GDM1 (cell line): ENCODE measurements around the gene FAM171A2.
"Not testable (repeated sequence)": the region's sequence is repeated elsewhere in the genome, so short reads cannot be mapped to it uniquely, and the experiment has no call there.

Source experiments
- DNase-seq: peaks from one replicate; lab custom pipeline; 2025; lab: John Stamatoyannopoulos, UW

FAM171A2 gene

DNA sequence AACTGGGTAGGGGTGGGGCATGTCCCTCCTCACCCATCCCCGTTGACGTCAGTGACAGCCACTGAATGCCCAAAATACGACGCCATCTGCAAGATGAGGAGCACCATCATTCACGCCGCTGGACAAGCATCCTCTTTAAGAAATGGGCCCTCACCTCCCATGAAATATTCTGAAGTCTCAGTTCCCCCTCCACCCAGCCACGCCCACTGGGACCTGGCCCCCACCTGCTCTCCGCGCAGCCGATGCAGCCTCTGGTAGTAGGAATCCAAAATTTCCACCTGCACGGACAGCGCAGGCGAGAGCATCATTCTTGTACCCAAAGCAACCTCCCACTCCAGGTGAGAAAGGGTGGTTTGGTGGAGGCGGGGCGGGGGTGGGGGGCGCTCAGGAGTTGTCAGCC lies 20.2 kb upstream of the FAM171A2 start:
- no peak for DNase-seq

GRCh38 chr17:44383363-44383762 lies 19.7 kb upstream of the FAM171A2 start:
- DNase-seq = no peak

- no peak for DNase-seq
Measured at GRCh38 chr17:44382917-44383316, 19.3 kb upstream of the FAM171A2 start.

GRCh38 chr17:44381810-44382305 lies 18.2 kb upstream of the FAM171A2 start:
- DNase-seq = no peak

GRCh38 chr17:44380767-44381166 lies 17.1 kb upstream of the FAM171A2 start:
- DNase-seq = no peak

GRCh38 chr17:44379887-44380286 lies 16.2 kb upstream of the FAM171A2 start:
- no peak for DNase-seq

DNA sequence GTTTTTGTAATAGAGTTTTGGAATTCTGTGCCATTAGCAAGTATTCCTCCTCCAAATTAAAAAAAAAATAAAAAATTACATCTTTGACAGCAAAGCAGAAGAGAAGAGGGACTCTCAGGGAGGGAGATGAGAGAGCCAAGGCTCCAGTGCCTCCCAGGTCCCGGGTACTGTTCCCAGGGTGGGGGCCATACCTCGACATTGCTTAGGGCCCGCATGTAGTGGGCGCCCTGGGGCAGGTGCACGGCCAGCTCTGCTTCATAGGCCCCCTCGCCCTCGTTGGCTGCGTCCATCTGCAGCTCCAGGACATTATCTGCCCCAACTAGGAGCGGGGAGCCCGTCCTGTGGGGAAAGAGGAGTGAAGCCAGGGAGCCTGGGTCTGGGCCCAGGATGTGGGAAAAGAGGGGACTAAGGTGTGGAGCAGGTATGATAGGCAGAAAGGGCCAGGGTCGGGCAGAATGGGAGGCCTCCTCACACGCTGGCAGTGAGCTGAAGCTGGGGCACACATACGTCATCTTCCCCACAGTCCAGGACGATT lies 14.6 kb upstream of the FAM171A2 start:
- DNase-seq = no peak

DNA sequence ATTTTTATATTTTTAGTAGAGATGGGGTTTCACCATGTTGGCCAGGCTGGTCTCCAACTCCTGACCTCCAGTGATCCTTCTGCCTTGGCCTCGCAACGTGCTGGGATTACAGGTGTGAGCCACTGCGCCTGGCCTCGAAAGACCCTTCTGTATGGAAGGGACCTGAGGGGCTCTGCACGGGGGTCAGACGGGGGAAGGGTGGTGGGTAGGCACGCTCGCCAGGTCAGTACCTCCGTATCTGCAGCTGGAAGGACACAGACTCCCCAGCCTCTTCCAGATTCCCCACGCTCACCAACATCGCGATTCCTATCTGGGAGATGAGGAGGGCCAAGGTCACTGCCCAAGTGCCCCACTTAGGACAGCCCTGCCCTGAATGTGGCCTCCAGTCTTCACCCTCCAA lies 13.1 kb upstream of the FAM171A2 start:
- no peak for DNase-seq

- no peak for DNase-seq
Measured at GRCh38 chr17:44376124-44376523, 12.5 kb upstream of the FAM171A2 start.

DNA sequence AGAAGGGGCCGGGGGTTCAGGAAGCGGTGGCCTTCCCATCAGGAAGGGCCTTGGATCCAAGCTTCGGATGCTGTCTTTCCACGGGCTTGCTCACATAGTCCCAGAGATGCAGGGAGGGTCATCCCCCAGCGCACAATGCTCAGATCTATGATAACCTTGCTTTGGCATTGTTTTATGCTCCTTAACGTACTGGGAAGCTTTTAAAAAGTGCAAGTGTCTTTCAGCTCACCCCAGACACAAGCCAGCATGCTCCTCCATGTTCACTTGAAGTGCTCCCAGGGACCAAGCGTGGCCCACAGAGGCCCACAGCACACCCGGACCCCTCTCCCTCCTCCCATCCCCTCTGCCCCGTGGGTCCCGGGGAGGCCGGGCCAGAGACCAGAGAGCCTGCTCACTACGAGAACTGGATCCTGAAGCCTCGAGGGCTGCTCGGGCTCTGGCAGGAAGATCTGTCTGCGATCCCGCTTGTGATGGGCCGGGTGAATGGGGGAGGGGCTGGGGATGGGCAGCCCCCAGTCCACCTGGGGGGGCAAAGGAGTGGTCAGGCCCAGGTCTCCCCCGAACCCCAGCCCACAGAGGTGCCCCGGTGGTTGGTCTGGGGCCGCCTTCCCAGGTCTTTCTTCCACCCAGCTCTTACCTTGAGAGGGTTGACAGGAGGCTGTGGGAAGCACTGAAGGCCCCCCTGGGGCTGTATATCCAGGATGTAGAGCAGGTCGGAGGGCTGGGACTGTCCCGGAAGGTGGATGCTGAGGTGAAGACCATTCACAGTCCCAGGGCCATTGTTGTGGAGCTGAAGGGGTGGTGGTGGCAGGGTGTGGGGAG lies 11.8 kb upstream of the FAM171A2 start:
- no peak for DNase-seq

GRCh38 chr17:44374306-44375195 lies 10.9 kb upstream of the FAM171A2 start:
- DNase-seq = no peak

GRCh38 chr17:44372036-44372435 lies 8.4 kb upstream of the FAM171A2 start:
- no peak for DNase-seq

GRCh38 chr17:44369414-44370023 lies 5.9 kb upstream of the FAM171A2 start:
- DNase-seq = not testable (repeated sequence)

GRCh38 chr17:44368391-44369243 lies 5.0 kb upstream of the FAM171A2 start:
- not testable (repeated sequence) for DNase-seq

GRCh38 chr17:44367231-44367979 lies 3.8 kb upstream of the FAM171A2 start:
- DNase-seq = no peak

DNA sequence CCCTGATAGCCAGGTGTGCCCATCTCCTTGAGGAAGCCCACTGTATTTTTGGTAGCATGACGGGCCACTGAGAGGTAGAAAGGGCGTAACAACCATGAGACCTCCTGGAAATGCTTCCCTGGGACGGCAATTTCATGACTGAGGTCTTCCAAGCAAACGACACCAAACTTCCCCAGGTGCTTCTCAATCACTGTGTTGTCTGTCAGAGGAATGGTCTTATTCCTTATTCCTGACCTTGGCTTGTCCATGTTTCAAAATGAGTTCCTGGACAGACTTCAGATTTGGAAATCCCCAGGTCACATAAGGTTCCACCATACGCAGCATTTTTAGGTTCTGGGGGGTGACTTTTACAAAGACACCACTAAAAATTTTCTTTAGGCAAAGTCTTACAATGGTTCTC lies 1.4 kb upstream of the FAM171A2 start:
- not testable (repeated sequence) for DNase-seq

DNA sequence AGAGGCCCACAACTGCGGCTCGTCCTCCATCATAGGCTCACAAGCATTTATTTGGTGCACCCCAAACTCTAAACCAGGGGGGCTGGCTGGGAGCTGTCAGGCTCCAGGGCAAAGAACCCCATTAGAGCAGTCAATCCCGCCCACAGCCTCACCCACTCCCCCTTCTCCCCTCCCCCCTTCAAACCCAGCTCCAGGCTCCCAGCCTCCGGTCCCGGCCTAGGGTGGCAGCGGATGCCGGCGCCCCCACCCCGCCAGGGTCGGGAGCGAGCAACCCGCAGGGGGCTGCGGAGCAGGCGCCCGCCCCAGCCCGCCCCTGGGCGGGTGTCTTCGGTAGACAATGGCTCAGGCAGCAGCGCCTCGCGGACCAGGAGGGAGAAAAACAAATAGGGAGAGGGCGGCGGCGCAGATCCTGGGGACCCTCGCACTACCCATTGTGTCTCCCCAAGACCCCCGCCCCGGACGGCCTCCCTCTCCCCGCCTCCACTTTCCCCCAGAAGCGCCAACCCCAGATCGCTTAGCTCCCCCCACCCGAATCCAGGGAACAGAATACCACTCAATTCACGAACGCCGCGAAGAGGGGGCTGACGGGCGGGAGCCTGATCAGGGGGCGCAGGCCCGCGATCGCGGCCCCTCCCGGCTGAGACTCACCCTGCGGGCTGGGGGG lies 572 bp downstream of the FAM171A2 start:
- no peak for DNase-seq

GRCh38 chr17:44362459-44362948 lies 1.1 kb downstream of the FAM171A2 start:
- no peak for DNase-seq
